ACC112 (cell line): ENCODE results near the gene CTF1.
A peak's percentile ranks its signal among the peaks of the same experiment; 100 is the strongest.
"Not testable (repeated sequence)": the region's sequence is repeated elsewhere in the genome, so short reads cannot be mapped to it uniquely, and the experiment has no call there.

ENCODE experiments used
- H2AFZ ChIP-seq: fragments of 200-600 bp; sonication (generic); one replicate; pipeline ENCODE4 v1.6.0; 2017; ENCODE audit warnings: antibody characterized with exemption, low read length; ENCODE audit not compliant: unreplicated experiment
- H3K27ac ChIP-seq: fragments of 200-600 bp; sonication (generic); 2 replicates; pipeline ENCODE4 v1.5.1; 2014; ENCODE audit warnings: low read depth, mild to moderate bottlenecking, antibody characterized with exemption, low read length, moderate library complexity
- H3K27me3 ChIP-seq: fragments of 200-600 bp; sonication (generic); 2 replicates; pipeline ENCODE4 v1.6.1; 2014; ENCODE audit warnings: mild to moderate bottlenecking, antibody characterized with exemption, low read length, moderate library complexity, mixed read lengths; ENCODE audit not compliant: insufficient read depth
- H3K36me3 ChIP-seq: fragments of 200-600 bp; sonication (generic); 2 replicates; pipeline ENCODE4 v1.6.1; 2016; ENCODE audit warnings: mild to moderate bottlenecking, antibody characterized with exemption, low read length, moderate library complexity, mixed read lengths; ENCODE audit not compliant: insufficient read depth
- H3K4me1 ChIP-seq: fragments of 200-600 bp; sonication (generic); one replicate; pipeline ENCODE4 v1.6.1; 2016; ENCODE audit warnings: low read length, mixed read lengths; ENCODE audit not compliant: insufficient read depth, unreplicated experiment, control insufficient read depth
- H3K4me3 ChIP-seq: fragments of 200-600 bp; sonication (generic); 2 replicates; pipeline ENCODE4 v1.5.1; 2014; ENCODE audit warnings: mild to moderate bottlenecking, low read depth, low read length
- H3K79me2 ChIP-seq: fragments of 200-600 bp; sonication (generic); one replicate; pipeline ENCODE4 v1.6.0; 2016; ENCODE audit warnings: low read length; ENCODE audit not compliant: control insufficient read depth, unreplicated experiment, insufficient read depth

Gene CTF1

DNA sequence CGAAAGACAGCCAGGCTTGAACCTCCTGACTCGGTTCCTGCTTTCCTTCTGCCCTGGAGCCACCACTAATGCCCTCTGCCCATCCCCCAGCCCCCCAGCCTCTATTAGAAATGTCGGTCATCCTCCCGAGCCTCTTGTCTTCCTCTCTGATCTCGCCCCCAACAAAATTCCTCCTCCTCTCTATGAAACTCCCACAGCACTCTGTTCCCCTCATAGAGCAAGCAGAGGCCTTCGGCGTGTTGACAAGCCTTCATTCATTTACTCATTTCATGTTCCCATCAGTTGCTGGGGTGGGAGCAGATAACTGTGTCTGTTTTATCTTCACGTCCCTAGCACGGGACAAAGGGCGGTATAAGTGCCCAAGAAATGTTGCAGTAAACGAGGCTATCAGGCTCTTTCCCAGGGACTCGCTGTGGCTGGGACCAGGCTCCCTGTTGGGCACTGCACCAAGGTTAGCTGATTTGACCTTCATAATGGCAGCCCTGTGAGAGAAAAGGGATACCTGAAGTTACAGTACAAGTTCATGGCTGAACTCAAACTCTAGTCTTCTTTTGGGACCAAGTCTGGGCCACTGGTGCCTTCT, 34.7 kb downstream of the CTF1 start:
- Histone ChIP-seq H3K36me3 (no peaks in the 10 kb centered on the region), H3K4me1 (no peaks in the 10 kb centered on the region), H3K27ac (no peak overlapping the region), H2AFZ (no peak overlapping the region), H3K79me2 (no peaks in the 10 kb centered on the region), H3K4me3 (no peak overlapping the region), H3K27me3 (no peaks in the 10 kb centered on the region)

DNA sequence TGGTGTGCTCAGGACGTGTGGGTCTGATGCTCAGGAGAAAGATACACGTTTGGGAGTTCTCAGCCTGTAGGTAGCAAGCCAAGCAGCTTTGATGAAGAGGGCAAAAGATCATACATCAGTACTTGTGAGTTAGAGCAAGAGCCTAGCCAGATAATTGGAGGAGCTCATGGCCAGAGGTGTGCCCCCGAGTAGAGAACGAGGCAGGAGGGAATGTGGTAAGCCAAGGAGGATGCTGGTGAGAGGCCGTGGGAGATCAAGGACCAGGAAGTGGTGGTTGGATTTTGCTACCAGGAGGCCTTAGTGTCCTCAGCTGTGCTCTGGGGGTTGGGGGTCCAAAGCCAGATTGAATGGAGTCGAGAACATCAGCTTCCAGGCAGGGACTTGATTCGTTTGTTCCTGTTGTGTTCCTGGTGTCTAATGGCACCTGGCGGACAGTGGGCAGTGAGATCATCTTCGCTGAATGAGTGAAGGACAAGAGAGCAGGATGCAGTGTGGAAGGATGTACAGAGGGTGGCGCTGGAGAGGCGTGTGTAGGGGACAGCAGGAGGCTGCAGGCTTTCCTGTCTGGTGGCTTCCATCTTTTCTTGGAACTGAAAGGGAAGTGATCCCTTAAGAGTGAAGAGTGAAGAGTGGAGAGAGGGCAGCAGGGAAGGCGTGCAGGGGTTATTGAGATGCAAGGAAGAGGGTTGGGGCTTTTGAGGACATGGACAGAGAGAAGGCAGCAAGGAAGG, 38.6 kb downstream of the CTF1 start:
- peaks cover 4% of the 10 kb centered on the region for H3K4me1 ChIP-seq
- no peaks in the 10 kb centered on the region for H3K36me3 ChIP-seq
- H3K79me2 ChIP-seq, result no peaks in the 10 kb centered on the region
- no peak overlapping the region for H3K27ac ChIP-seq
- H2AFZ ChIP-seq, result no peak overlapping the region
- H3K27me3 ChIP-seq, result no peaks in the 10 kb centered on the region
- no peak overlapping the region for H3K4me3 ChIP-seq

- Histone ChIP-seq H3K27me3 (no peaks in the 10 kb centered on the region), H3K36me3 (no peaks in the 10 kb centered on the region), H3K27ac (no peak overlapping the region)
Measured at GRCh38 chr16:30937692-30938091, 41.3 kb downstream of the CTF1 start.

DNA sequence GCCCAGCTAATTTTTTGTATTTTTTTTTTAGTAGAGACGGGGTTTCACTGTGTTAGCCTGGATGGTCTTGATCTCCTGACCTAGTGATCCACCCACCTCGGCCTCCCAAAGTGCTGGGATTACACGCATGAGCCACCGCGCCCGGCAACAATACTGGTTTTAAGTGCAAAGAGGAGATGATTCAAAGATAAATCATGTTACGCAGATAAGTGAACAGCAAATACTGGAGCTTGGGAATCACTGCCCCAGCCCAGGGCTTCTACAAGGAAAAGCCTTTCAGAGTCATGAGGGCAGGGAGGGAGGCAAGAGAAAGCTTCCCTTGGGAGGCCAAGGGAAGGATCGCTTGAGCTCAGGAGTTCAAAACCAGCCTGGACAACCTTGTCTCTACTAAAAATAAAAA, 43.2 kb downstream of the CTF1 start:
- H3K27ac ChIP-seq, result 0 out of 2 replicates have a peak overlapping the region, but pooled peaks have one; percentile 41
- not testable (repeated sequence) for H3K4me3 ChIP-seq, H2AFZ ChIP-seq, H3K79me2 ChIP-seq, H3K27me3 ChIP-seq, H3K36me3 ChIP-seq, H3K4me1 ChIP-seq

More at GRCh38 chr16:30937692-30938091, 41.3 kb downstream of the CTF1 start:
- H3K79me2 ChIP-seq, result no peaks in the 10 kb centered on the region
- H3K4me1 ChIP-seq, result peaks cover 8% of the 10 kb centered on the region
- H2AFZ ChIP-seq, result no peak overlapping the region
- no peak overlapping the region for H3K4me3 ChIP-seq

- H2AFZ ChIP-seq, result no peak overlapping the region
- no peak overlapping the region for H3K4me3 ChIP-seq
- H3K27ac ChIP-seq, result no peak overlapping the region
- H3K79me2 ChIP-seq, result no peaks in the 10 kb centered on the region
- no peaks in the 10 kb centered on the region for H3K27me3 ChIP-seq
- peaks cover 7% of the 10 kb centered on the region; the same call in 1 of the 2 replicates for H3K36me3 ChIP-seq
- peaks cover 8% of the 10 kb centered on the region for H3K4me1 ChIP-seq
Measured at GRCh38 chr16:30941600-30942425, 45.4 kb downstream of the CTF1 start.

GRCh38 chr16:30942426-30942806, 46.0 kb downstream of the CTF1 start:
- peaks cover 8% of the 10 kb centered on the region for H3K4me1 ChIP-seq
- H3K27me3 ChIP-seq, result no peaks in the 10 kb centered on the region
- H3K27ac ChIP-seq, result no peak overlapping the region
- no peaks in the 10 kb centered on the region for H3K79me2 ChIP-seq
- no peak overlapping the region for H2AFZ ChIP-seq
- H3K36me3 ChIP-seq, result peaks cover 7% of the 10 kb centered on the region; the same call in 1 of the 2 replicates
- H3K4me3 ChIP-seq, result no peak overlapping the region

- Histone ChIP-seq H3K79me2 (peaks cover 4% of the 10 kb centered on the region), H2AFZ (no peak overlapping the region), H3K36me3 (peaks cover 7% of the 10 kb centered on the region; the same call in 1 of the 2 replicates), H3K4me1 (peaks cover 8% of the 10 kb centered on the region), H3K4me3 (no peak overlapping the region), H3K27ac (no peak overlapping the region), H3K27me3 (no peaks in the 10 kb centered on the region)
Measured at GRCh38 chr16:30944352-30944751, 47.9 kb downstream of the CTF1 start.

DNA sequence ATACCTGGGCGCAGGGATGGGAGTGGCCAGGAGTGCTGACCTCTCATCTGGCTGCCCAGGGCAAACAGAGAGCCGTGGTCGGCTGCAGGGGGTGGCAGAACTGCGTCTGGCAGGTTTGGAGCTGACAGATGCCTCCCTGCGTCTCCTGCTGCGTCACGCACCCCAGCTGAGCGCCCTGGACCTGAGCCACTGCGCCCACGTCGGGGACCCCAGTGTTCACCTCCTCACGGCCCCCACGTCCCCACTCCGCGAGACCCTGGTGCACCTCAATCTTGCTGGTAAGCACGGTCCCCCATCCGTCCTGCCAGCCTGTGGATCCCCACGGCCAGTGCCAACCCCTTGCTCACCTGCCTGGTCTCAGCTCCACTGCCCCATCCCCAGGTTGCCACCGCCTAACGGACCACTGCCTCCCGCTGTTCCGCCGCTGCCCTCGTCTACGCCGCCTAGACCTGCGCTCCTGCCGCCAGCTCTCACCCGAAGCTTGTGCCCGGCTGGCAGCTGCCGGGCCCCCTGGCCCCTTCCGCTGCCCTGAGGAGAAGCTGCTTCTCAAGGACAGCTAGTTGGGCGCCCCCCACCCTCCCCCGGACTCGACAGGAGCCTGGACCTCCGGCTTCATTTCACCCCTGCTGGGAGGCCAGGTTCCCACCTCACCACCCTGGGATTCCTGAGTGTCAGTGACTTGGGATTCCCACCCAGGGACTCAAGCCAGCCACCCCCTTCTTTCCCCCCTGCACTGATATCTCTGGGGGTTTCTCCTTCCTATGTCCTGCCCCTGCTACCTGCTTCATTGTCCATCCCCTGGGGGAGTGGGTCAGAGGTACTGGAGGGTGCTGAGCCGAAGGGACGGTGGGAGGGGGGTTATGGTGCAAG, 50.5 kb downstream of the CTF1 start:
- no peak overlapping the region for H3K4me3 ChIP-seq
- H2AFZ ChIP-seq, result no peak overlapping the region
- H3K36me3 ChIP-seq, result peaks cover 7% of the 10 kb centered on the region; the same call in 1 of the 2 replicates
- peaks cover 13% of the 10 kb centered on the region for H3K4me1 ChIP-seq
- H3K27ac ChIP-seq, result no peak overlapping the region
- peaks cover 16% of the 10 kb centered on the region for H3K79me2 ChIP-seq
- no peaks in the 10 kb centered on the region for H3K27me3 ChIP-seq

DNA sequence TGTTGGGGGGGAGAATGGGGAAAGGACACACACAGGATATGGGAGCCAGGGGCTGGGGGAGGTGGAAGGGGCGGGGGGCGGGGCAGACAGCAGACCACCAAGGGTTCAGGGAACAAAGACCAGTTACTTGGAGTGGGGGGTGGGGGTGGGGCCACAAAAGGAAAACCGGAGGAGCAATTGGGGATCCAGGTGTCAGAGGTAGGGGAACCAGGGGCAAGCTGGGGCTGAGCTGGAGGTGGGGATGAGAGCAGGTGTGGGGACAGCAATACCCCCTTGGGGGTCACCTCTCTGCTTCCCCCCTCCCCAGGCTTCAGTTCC, 51.1 kb downstream of the CTF1 start:
- no peak overlapping the region for H3K4me3 ChIP-seq
- H3K27ac ChIP-seq, result peak overlapping the region; percentile 71

More for the DNA sequence above, 51.1 kb downstream of the CTF1 start:
- Histone ChIP-seq H3K27me3 (no peaks in the 10 kb centered on the region), H2AFZ (no peak overlapping the region), H3K36me3 (peaks cover 7% of the 10 kb centered on the region; the same call in 1 of the 2 replicates), H3K79me2 (peaks cover 16% of the 10 kb centered on the region), H3K4me1 (peaks cover 13% of the 10 kb centered on the region)
